H1 (cell line): ENCODE results near the gene RGS6. TPM values are rescaled to one million over a fixed set of nuclear protein-coding genes. Genes with fewer than 3 reads are reported as not detected.
A peak's percentile ranks its signal among the peaks of the same experiment; 100 is the strongest.

ENCODE experiments used
- CTCF ChIA-PET: fragments of 300-600 bp; sonication (Branson Sonifier 250); formaldehyde crosslinking; loops from one replicate; lab custom pipeline; 2021; ENCODE audit not compliant: partially characterized antibody; lab: Charles Lee
- POLR2A ChIA-PET: fragments of 300-600 bp; sonication (Branson Sonifier 250); formaldehyde crosslinking; loops from one replicate; lab custom pipeline; 2021; ENCODE audit warnings: inconsistent platforms; ENCODE audit not compliant: partially characterized antibody; lab: Charles Lee
- DNase-seq, 2 experiments: peaks; one replicate each; pipeline versions ENCODE4 v3.0.0 to v3.0.0-alpha.2; 2010 to 2022; ENCODE audit warnings: low spot score in 2 of 2, low read depth in 1 of 2, mixed read lengths in 1 of 2
- FAIRE-seq: peaks from 2 replicates; lab custom pipeline; 2011; peaks lifted over from hg19 to GRCh38; lab: Jason Lieb, UNC
- H2AFZ ChIP-seq: 2 replicates; pipeline ENCODE4 v1.8.1; 2012; ENCODE audit warnings: low read length, inconsistent platforms
- H2AK5ac ChIP-seq: 2 replicates; pipeline ENCODE4 v1.6.1; 2013; ENCODE audit warnings: low read depth, low read length
- H2BK120ac ChIP-seq: replicated peaks from 2 replicates; pipeline ENCODE3; 2013; ENCODE audit warnings: low read depth, low read length, inconsistent platforms
- H2BK12ac ChIP-seq: 2 replicates; pipeline ENCODE4 v1.6.1; 2013; ENCODE audit warnings: low read depth, low read length
- H2BK15ac ChIP-seq: 2 replicates; pipeline ENCODE4 v1.6.1; 2013; ENCODE audit warnings: low read length
- H2BK20ac ChIP-seq: 2 replicates; pipeline ENCODE4 v1.6.1; 2013; ENCODE audit warnings: low read length
- H2BK5ac ChIP-seq: 2 replicates; pipeline ENCODE4 v1.6.1; 2013; ENCODE audit warnings: low read depth, low read length
- H3K14ac ChIP-seq: 2 replicates; pipeline ENCODE4 v1.6.1; 2013; ENCODE audit warnings: inconsistent platforms; ENCODE audit not compliant: insufficient read length
- H3K18ac ChIP-seq: 2 replicates; pipeline ENCODE4 v1.6.1; 2013; ENCODE audit warnings: low read length; ENCODE audit errors: extremely low read depth
- H3K23ac ChIP-seq: 2 replicates; pipeline ENCODE4 v1.6.1; 2013; ENCODE audit warnings: inconsistent platforms; ENCODE audit not compliant: insufficient read length
- H3K23me2 ChIP-seq: 2 replicates; pipeline ENCODE4 v1.6.1; 2013; ENCODE audit warnings: low read depth, low read length
- H3K27ac ChIP-seq: 2 replicates; pipeline ENCODE4 v1.6.1; 2011; ENCODE audit warnings: low read depth, low read length, inconsistent platforms
- H3K27me3 ChIP-seq, 4 experiments: replicated peaks in 1 of 4; 1 replicate in 1 of 4; 2 replicates in 3 of 4; pipeline versions ENCODE4 v1.6.1 to v1.8.1; 2011 to 2013; ENCODE audit warnings: low read length in 3 of 4, mild to moderate bottlenecking in 3 of 4, inconsistent platforms in 2 of 4, mixed read lengths in 2 of 4, moderate library complexity in 1 of 4; ENCODE audit not compliant: control insufficient read depth in 3 of 4, insufficient read depth in 3 of 4; ENCODE audit errors: extremely low read depth in 1 of 4
- H3K36me3 ChIP-seq, 4 experiments: 2 replicates each; pipeline versions ENCODE4 v1.6.1 to v1.8.1; 2011 to 2013; ENCODE audit warnings: mild to moderate bottlenecking in 4 of 4, low read length in 3 of 4, moderate library complexity in 2 of 4, control low read depth in 1 of 4, inconsistent platforms in 1 of 4; ENCODE audit not compliant: insufficient read depth in 4 of 4, control insufficient read depth in 2 of 4
- H3K4ac ChIP-seq: replicated peaks from 2 replicates; pipeline ENCODE3; 2013; ENCODE audit warnings: low read length, low read depth, mixed read lengths, inconsistent platforms; ENCODE audit not compliant: insufficient read length
- H3K4me1 ChIP-seq, 4 experiments: replicated peaks in 1 of 4; 1 replicate in 1 of 4; 2 replicates in 3 of 4; pipeline versions ENCODE4 v1.6.1 to v1.8.1; 2011 to 2013; ENCODE audit warnings: low read length in 3 of 4, inconsistent platforms in 2 of 4, mixed read lengths in 1 of 4; ENCODE audit not compliant: insufficient read depth in 4 of 4, control insufficient read depth in 3 of 4
- H3K4me2 ChIP-seq, 2 experiments: 2 replicates each; pipeline versions ENCODE4 v1.6.1 to v1.8.1; 2011 to 2013; ENCODE audit warnings: low read depth in 2 of 2, low read length in 2 of 2, control low read depth in 1 of 2, inconsistent platforms in 1 of 2, mild to moderate bottlenecking in 1 of 2; ENCODE audit not compliant: insufficient read depth in 1 of 2
- H3K4me3 ChIP-seq, 4 experiments: fragments of 200-600, 300-600 bp in 1 of 4; sonication (generic), shearing (Covaris generic), sonication (Bioruptor Twin) in 1 of 4; 2 replicates each; pipeline versions ENCODE4 v1.5.1 to v1.8.1; 2011 to 2016; ENCODE audit warnings: low read length in 4 of 4, low read depth in 3 of 4, control low read depth in 2 of 4, inconsistent platforms in 2 of 4, mild to moderate bottlenecking in 2 of 4, mixed read lengths in 1 of 4, moderate library complexity in 1 of 4; ENCODE audit not compliant: insufficient read depth in 2 of 4; ENCODE audit errors: extremely low read depth in 1 of 4
- H3K56ac ChIP-seq: replicated peaks from 2 replicates; pipeline ENCODE3; 2013; ENCODE audit warnings: low read depth, mild to moderate bottlenecking, mixed read lengths, low read length, inconsistent platforms; ENCODE audit not compliant: insufficient read length
- H3K79me1 ChIP-seq: 2 replicates; pipeline ENCODE4 v1.6.1; 2013; ENCODE audit warnings: low read depth, low read length, control low read depth
- H3K79me2 ChIP-seq, 2 experiments: 2 replicates each; pipeline versions ENCODE4 v1.6.1 to v1.8.1; 2012 to 2013; ENCODE audit warnings: low read length in 2 of 2, mild to moderate bottlenecking in 2 of 2, inconsistent platforms in 1 of 2; ENCODE audit not compliant: insufficient read depth in 2 of 2, control insufficient read depth in 1 of 2
- H3K9ac ChIP-seq, 4 experiments: replicated peaks in 1 of 4; 1 replicate in 1 of 4; 2 replicates in 3 of 4; pipeline versions ENCODE4 v1.6.1 to v1.8.1; 2011 to 2013; ENCODE audit warnings: low read depth in 3 of 4, low read length in 3 of 4, control low read depth in 2 of 4, mild to moderate bottlenecking in 2 of 4, moderate library complexity in 2 of 4, inconsistent platforms in 1 of 4; ENCODE audit errors: extremely low read depth in 1 of 4
- H3K9me3 ChIP-seq, 2 experiments: 2 replicates each; pipeline versions ENCODE4 v1.6.1 to v1.8.1; 2012 to 2013; ENCODE audit warnings: mild to moderate bottlenecking in 2 of 2, moderate library complexity in 2 of 2, control low read depth in 1 of 2, inconsistent platforms in 1 of 2, low read depth in 1 of 2, low read length in 1 of 2, mixed read lengths in 1 of 2; ENCODE audit not compliant: insufficient read depth in 2 of 2
- H4K20me1 ChIP-seq, 2 experiments: replicated peaks in 1 of 2; 2 replicates each; pipeline versions ENCODE3 to v1.8.1; 2011 to 2013; ENCODE audit warnings: inconsistent platforms in 2 of 2, low read length in 2 of 2, mild to moderate bottlenecking in 1 of 2; ENCODE audit not compliant: insufficient read depth in 2 of 2, control insufficient read depth in 1 of 2
- H4K5ac ChIP-seq: 2 replicates; pipeline ENCODE4 v1.6.1; 2013; ENCODE audit warnings: low read length, low read depth, mixed read lengths, inconsistent platforms; ENCODE audit not compliant: insufficient read length
- H4K8ac ChIP-seq: 2 replicates; pipeline ENCODE4 v1.8.0; 2013; ENCODE audit warnings: mild to moderate bottlenecking, moderate library complexity, low read length, inconsistent platforms; ENCODE audit not compliant: insufficient read depth; ENCODE audit errors: extremely low read depth
- H4K91ac ChIP-seq: replicated peaks from 2 replicates; pipeline ENCODE3; 2013; ENCODE audit warnings: low read length, mixed read lengths, inconsistent platforms; ENCODE audit not compliant: insufficient read length
- ASH2L ChIP-seq: fragments of 200-600, 300-600 bp; sonication (generic); IDR thresholded peaks from one replicate; pipeline ENCODE4 v1.7.1; 2017; ENCODE audit warnings: low read length
- BRCA1 ChIP-seq: IDR thresholded peaks from 2 replicates; pipeline ENCODE4 v1.6.1; 2012; ENCODE audit warnings: low read depth, low read length, improper control_type of control experiment
- CBX5 ChIP-seq: fragments of 300-800, 300-1000 bp; sonication (generic); IDR thresholded peaks from 2 replicates; pipeline ENCODE4 v1.7.1; 2016; ENCODE audit warnings: antibody characterized with exemption, low read length, low read depth
- CREB1 ChIP-seq: IDR thresholded peaks from 2 replicates; pipeline ENCODE4 v1.6.1; 2012; ENCODE audit warnings: inconsistent platforms
- GTF2F1 ChIP-seq: IDR thresholded peaks from 2 replicates; pipeline ENCODE4 v1.6.1; 2012; ENCODE audit warnings: low read depth, low read length, improper control_type of control experiment, borderline replicate concordance
- JUND ChIP-seq: IDR thresholded peaks from 2 replicates; pipeline ENCODE4 v1.6.1; 2011; ENCODE audit warnings: mild to moderate bottlenecking, improper control_type of control experiment, low read length
- RBBP5 ChIP-seq: IDR thresholded peaks from 2 replicates; pipeline ENCODE4 v1.7.1; 2012; ENCODE audit warnings: low read depth, mild to moderate bottlenecking, inconsistent platforms, low read length, moderate library complexity, borderline replicate concordance
- SIRT6 ChIP-seq: IDR thresholded peaks from one replicate; pipeline ENCODE4 v1.7.1; 2012; ENCODE audit warnings: low read length, inconsistent platforms
- SIX5 ChIP-seq: IDR thresholded peaks from 2 replicates; pipeline ENCODE4 v1.6.1; 2011; ENCODE audit warnings: mild to moderate bottlenecking, low read depth, low read length
- WGBS, 2 experiments: shearing (Covaris generic) in 1 of 2; methylation state at CpG; one replicate each; pipeline versions ENCODE4 v1.1.6 to v1.1.7; 2013 to 2015; ENCODE audit warnings: low lambda C conversion rate in 2 of 2, mixed read lengths in 2 of 2, inconsistent platforms in 1 of 2, low coverage in 1 of 2, missing lambda C conversion rate in 1 of 2; ENCODE audit not compliant: insufficient replicate concordance in 2 of 2, insufficient coverage in 1 of 2, insufficient read length in 1 of 2; ENCODE audit errors: extremely low coverage in 1 of 2, missing lambda C conversion rate in 1 of 2; 5-methylcytosine and 5-hydroxymethylcytosine counted together
- polyA plus RNA-seq, 7 experiments: library from polyadenylated mRNA; depleted of rRNA in 3 of 7; stranded (reverse) in 5 of 7; unstranded in 2 of 7; fragments of >200 nt in 5 of 7; fragments of 200-250 nt in 2 of 7; gene quantifications; 1 replicate in 5 of 7; 2 replicates in 1 of 7; 4 replicates in 1 of 7; pipeline versions ENCODE4 v1.2.1 to v1.2.3, GENCODE V29; 2011 to 2013; ENCODE audit warnings: missing spikeins in 2 of 7, mixed read lengths in 2 of 7
- total RNA-seq: library from RNA; stranded (reverse); fragmentation: NEBNext Ultra II Directional; extraction: Animal tissue kit (Norgen Biotek cat#: 25700); gene quantifications from 2 replicates; pipeline ENCODE4 v1.2.1, GENCODE V29; 2021
- TF ChIP-seq, protein P1 (sequence below): IDR thresholded peaks from 2 replicates; pipeline ENCODE4 v1.6.1; 2011; ENCODE audit warnings: low read length, improper control_type of control experiment

The RGS6 gene
- total and polyA plus RNA-seq, 2 of the 8 experiments (the other 6 are each of a cell fraction or from before 2014, with no cell fraction given), result 0.26 to 1.1 TPM

GRCh38 chr14:72615451-72616121 lies 683.4 kb downstream of the RGS6 start:
- H3K79me1 ChIP-seq, result no peaks in the 10 kb centered on the region
- 89% methylated on average over 9 of the region's 9 CpGs; no CpG with 5 or more reads in 1 of the 2 experiments for WGBS, 2 experiments
- POLR2A ChIA-PET, result no interaction called here
- TF ChIP-seq CREB1 (no peak), BRCA1 (no peak), ASH2L (no peak), RBBP5 (no peak), GTF2F1 (no peak), SIX5 (no peak), SIRT6 (no peak), JUND (no peak), CBX5 (no peak)
- TF ChIP-seq, protein P1, sequence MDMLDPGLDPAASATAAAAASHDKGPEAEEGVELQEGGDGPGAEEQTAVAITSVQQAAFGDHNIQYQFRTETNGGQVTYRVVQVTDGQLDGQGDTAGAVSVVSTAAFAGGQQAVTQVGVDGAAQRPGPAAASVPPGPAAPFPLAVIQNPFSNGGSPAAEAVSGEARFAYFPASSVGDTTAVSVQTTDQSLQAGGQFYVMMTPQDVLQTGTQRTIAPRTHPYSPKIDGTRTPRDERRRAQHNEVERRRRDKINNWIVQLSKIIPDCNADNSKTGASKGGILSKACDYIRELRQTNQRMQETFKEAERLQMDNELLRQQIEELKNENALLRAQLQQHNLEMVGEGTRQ, result no peak
- H2BK5ac ChIP-seq, result no peak overlapping the region
- no peak for FAIRE-seq
- no peak overlapping the region for H3K14ac ChIP-seq
- H2AK5ac ChIP-seq, result no peak overlapping the region
- H3K18ac ChIP-seq, result no peak overlapping the region
- no peak overlapping the region for H3K27ac ChIP-seq
- no peaks in the 10 kb centered on the region for H3K79me2 ChIP-seq
- H2BK12ac ChIP-seq, result no peak overlapping the region
- peak in 1 of 2 experiments; percentile 33 for DNase-seq
- H2BK20ac ChIP-seq, result no peak overlapping the region
- H3K9me3 ChIP-seq, result no peaks in the 10 kb centered on the region
- no peaks in the 10 kb centered on the region; a peak in 2 of 7 replicates for H3K27me3 ChIP-seq
- H3K4me3 ChIP-seq, result no peak overlapping the region
- no peak overlapping the region for H3K4me2 ChIP-seq
- H2BK15ac ChIP-seq, result no peak overlapping the region
- CTCF ChIA-PET, result no interaction called here
- no peak overlapping the region for H3K4ac ChIP-seq
- H4K5ac ChIP-seq, result no peak overlapping the region
- H4K8ac ChIP-seq, result no peak overlapping the region; the same call in 1 of the 2 replicates
- no peaks in the 10 kb centered on the region for H4K20me1 ChIP-seq
- H3K4me1 ChIP-seq, result peaks cover 0 to 4% (median 2%) of the 10 kb centered on the region in 4 experiments; a peak in 3 of 7 replicates
- H3K23me2 ChIP-seq, result no peaks in the 10 kb centered on the region; the same call in 1 of the 2 replicates
- no peak overlapping the region for H2BK120ac ChIP-seq
- no peak overlapping the region for H3K56ac ChIP-seq
- H2AFZ ChIP-seq, result no peak overlapping the region
- H3K36me3 ChIP-seq, result no peaks in the 10 kb centered on the region
- H4K91ac ChIP-seq, result no peak overlapping the region
- H3K9ac ChIP-seq, result no peak overlapping the region
- H3K23ac ChIP-seq, result no peak overlapping the region
